ENCODE measurements around the gene C3orf80. TPM values are rescaled to one million over a fixed set of nuclear protein-coding genes. Genes with fewer than 3 reads are reported as not detected.
"Not testable (repeated sequence)": the region's sequence is repeated elsewhere in the genome, so short reads cannot be mapped to it uniquely, and the experiment has no call there.

Gene C3orf80
- total RNA-seq, 1 experiment from 2014 or later: 2.4 TPM

DNA sequence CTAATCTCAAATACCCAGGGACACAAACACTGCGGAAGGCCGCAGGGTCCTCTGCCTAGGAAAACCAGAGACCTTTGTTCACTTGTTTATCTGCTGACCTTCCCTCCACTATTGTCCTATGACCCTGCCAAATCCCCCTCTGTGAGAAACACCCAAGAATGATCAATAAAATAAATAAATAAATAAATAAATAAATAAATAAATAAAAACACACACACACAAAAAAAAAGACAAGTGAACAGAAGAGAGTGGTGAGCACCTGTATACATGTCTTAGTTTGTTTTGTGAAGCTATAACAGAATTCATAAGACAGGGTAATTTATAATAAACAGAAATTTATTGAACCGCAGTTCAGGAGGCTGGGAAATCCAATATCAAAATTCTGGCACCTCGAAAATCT lies 45.8 kb upstream of the C3orf80 start:
- H3K4me2 ChIP-seq (ENCODE audit: low read length); DNase-seq (ENCODE audit: low read depth, low spot score); intact Hi-C loops (cut with micrococcal nuclease); H3K9me2 ChIP-seq (ENCODE audit: insufficient read depth); CTCF ChIA-PET; H3K9ac ChIP-seq (ENCODE audit: low read length); H3K27ac ChIP-seq (ENCODE audit: low read depth, low read length); H3K9me3 ChIP-seq (ENCODE audit: control insufficient read depth in 1 of 2, insufficient read depth in 1 of 2, low read depth in 1 of 2, low read length in 2 of 2); H3K79me2 ChIP-seq (ENCODE audit: insufficient read depth, low read length); H4K20me1 ChIP-seq (ENCODE audit: insufficient read depth); H3K36me3 ChIP-seq (ENCODE audit: control insufficient read depth in 1 of 2, insufficient read depth in 2 of 2, low read length in 2 of 2); H3K27me3 ChIP-seq (ENCODE audit: insufficient read depth, low read length); ATAC-seq; H3K4me1 ChIP-seq (ENCODE audit: control insufficient read depth in 1 of 2, insufficient read depth in 2 of 2, low read length in 2 of 2); POLR2A ChIA-PET; RAD21 ChIA-PET (ENCODE audit: low non-redundant PET in 1 of 2, low total read pairs in 2 of 2, uncharacterized antibody in 2 of 2, unreplicated experiment in 2 of 2); H3K4me3 ChIP-seq (replicated peaks in 1 of 2; ENCODE audit: low read depth in 1 of 2, low read length in 2 of 2); BruUV-seq (replicated peaks); H2AFZ ChIP-seq (ENCODE audit: low read depth, low read length, poor library complexity, severe bottlenecking): not testable (repeated sequence)

DNA sequence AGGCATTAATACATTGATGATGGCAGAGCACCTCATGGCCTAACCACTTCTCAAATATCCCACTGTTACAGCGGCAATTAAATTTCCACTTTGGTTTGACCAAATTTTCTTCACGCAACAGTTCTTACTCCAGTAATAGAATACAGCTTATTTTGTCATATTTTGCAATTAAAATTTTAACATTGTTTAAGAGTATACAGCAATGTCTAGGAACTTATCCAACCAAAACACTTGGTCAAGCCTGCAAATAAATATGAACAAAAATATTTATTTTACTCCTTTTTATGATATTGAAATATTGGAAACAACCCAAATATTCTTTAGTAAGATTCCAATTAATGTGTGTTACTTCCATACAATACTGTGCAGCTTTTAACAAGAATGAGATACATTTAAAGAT lies 45.3 kb upstream of the C3orf80 start:
- H3K4me1 ChIP-seq (ENCODE audit: control insufficient read depth in 1 of 2, insufficient read depth in 2 of 2, low read length in 2 of 2): no peaks in the 10 kb centered on the region
- no peaks in the 10 kb centered on the region for H3K27me3 ChIP-seq (ENCODE audit: insufficient read depth, low read length)
- POLR2A ChIA-PET: no interaction called here

More for the DNA sequence above, 45.3 kb upstream of the C3orf80 start:
- BruUV-seq (replicated peaks): no TSS peak
- intact Hi-C loops (cut with micrococcal nuclease): no loop called here
- TF ChIP-seq JUND (IDR thresholded peaks at IDR 0.05): no peak
- no peak for TF ChIP-seq ELF1 (IDR thresholded peaks at IDR 0.05; ENCODE audit: borderline replicate concordance, low read depth)
- no peak for TF ChIP-seq EZH2phosphoT487 (IDR thresholded peaks at IDR 0.05; ENCODE audit: borderline replicate concordance)
- no peak for TF ChIP-seq YY1 (IDR thresholded peaks at IDR 0.05; ENCODE audit: extremely low read depth, insufficient replicate concordance, low read depth, low read length)
- no peak for TF ChIP-seq CBX3 (IDR thresholded peaks at IDR 0.05; ENCODE audit: low read depth)
- TF ChIP-seq, protein P1, sequence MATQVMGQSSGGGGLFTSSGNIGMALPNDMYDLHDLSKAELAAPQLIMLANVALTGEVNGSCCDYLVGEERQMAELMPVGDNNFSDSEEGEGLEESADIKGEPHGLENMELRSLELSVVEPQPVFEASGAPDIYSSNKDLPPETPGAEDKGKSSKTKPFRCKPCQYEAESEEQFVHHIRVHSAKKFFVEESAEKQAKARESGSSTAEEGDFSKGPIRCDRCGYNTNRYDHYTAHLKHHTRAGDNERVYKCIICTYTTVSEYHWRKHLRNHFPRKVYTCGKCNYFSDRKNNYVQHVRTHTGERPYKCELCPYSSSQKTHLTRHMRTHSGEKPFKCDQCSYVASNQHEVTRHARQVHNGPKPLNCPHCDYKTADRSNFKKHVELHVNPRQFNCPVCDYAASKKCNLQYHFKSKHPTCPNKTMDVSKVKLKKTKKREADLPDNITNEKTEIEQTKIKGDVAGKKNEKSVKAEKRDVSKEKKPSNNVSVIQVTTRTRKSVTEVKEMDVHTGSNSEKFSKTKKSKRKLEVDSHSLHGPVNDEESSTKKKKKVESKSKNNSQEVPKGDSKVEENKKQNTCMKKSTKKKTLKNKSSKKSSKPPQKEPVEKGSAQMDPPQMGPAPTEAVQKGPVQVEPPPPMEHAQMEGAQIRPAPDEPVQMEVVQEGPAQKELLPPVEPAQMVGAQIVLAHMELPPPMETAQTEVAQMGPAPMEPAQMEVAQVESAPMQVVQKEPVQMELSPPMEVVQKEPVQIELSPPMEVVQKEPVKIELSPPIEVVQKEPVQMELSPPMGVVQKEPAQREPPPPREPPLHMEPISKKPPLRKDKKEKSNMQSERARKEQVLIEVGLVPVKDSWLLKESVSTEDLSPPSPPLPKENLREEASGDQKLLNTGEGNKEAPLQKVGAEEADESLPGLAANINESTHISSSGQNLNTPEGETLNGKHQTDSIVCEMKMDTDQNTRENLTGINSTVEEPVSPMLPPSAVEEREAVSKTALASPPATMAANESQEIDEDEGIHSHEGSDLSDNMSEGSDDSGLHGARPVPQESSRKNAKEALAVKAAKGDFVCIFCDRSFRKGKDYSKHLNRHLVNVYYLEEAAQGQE (IDR thresholded peaks at IDR 0.05; ENCODE audit: low read depth): no peak
- no peak for TF ChIP-seq RAD21 (IDR thresholded peaks at IDR 0.05; ENCODE audit: low read depth)
- TF ChIP-seq TCF7L2 (IDR thresholded peaks at IDR 0.05; ENCODE audit: borderline replicate concordance, extremely low read depth, insufficient read depth, insufficient read length): no peak
- TF ChIP-seq CEBPB (IDR thresholded peaks at IDR 0.05; ENCODE audit: low read depth): no peak
- no peak for TF ChIP-seq EZH2 (IDR thresholded peaks at IDR 0.05)
- TF ChIP-seq, protein P2, sequence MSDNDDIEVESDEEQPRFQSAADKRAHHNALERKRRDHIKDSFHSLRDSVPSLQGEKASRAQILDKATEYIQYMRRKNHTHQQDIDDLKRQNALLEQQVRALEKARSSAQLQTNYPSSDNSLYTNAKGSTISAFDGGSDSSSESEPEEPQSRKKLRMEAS (IDR thresholded peaks at IDR 0.05): no peak
- no peak for TF ChIP-seq POLR2A (IDR thresholded peaks at IDR 0.05; ENCODE audit: borderline replicate concordance, extremely low read depth, insufficient read depth, insufficient read length)
- TF ChIP-seq ZNF274 (IDR thresholded peaks at IDR 0.05; ENCODE audit: low read depth, low read length): no peak
- no peak for TF ChIP-seq SIN3A (IDR thresholded peaks at IDR 0.05; ENCODE audit: low read depth)
- TF ChIP-seq, protein P3, sequence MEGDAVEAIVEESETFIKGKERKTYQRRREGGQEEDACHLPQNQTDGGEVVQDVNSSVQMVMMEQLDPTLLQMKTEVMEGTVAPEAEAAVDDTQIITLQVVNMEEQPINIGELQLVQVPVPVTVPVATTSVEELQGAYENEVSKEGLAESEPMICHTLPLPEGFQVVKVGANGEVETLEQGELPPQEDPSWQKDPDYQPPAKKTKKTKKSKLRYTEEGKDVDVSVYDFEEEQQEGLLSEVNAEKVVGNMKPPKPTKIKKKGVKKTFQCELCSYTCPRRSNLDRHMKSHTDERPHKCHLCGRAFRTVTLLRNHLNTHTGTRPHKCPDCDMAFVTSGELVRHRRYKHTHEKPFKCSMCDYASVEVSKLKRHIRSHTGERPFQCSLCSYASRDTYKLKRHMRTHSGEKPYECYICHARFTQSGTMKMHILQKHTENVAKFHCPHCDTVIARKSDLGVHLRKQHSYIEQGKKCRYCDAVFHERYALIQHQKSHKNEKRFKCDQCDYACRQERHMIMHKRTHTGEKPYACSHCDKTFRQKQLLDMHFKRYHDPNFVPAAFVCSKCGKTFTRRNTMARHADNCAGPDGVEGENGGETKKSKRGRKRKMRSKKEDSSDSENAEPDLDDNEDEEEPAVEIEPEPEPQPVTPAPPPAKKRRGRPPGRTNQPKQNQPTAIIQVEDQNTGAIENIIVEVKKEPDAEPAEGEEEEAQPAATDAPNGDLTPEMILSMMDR (IDR thresholded peaks at IDR 0.05 in 2 of 3, conservative IDR thresholded peaks at IDR 0.05 in 1 of 3; ENCODE audit: borderline replicate concordance in 1 of 3, insufficient read depth in 1 of 3, low read depth in 2 of 3, low read length in 2 of 3): no peak
- no peak for TF ChIP-seq EGR1 (IDR thresholded peaks at IDR 0.05; ENCODE audit: low read depth)
- TF ChIP-seq, protein P4, sequence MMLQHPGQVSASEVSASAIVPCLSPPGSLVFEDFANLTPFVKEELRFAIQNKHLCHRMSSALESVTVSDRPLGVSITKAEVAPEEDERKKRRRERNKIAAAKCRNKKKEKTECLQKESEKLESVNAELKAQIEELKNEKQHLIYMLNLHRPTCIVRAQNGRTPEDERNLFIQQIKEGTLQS (IDR thresholded peaks at IDR 0.05): no peak
- H3K4me3 ChIP-seq (replicated peaks in 1 of 2; ENCODE audit: low read depth in 1 of 2, low read length in 2 of 2): no peak overlapping the region
- H3K4me2 ChIP-seq (ENCODE audit: low read length): no peak overlapping the region
- no peaks in the 10 kb centered on the region for H3K36me3 ChIP-seq (ENCODE audit: control insufficient read depth in 1 of 2, insufficient read depth in 2 of 2, low read length in 2 of 2)
- H3K27ac ChIP-seq (ENCODE audit: low read depth, low read length): no peak overlapping the region
- ChIA-PET RAD21 (ENCODE audit: low non-redundant PET in 1 of 2, low total read pairs in 2 of 2, uncharacterized antibody in 2 of 2, unreplicated experiment in 2 of 2) (no interaction called here), CTCF (no interaction called here)
- ATAC-seq (no peak), DNase-seq (ENCODE audit: low read depth, low spot score) (no peak)
- H3K79me2 ChIP-seq (ENCODE audit: insufficient read depth, low read length): no peaks in the 10 kb centered on the region
- no peaks in the 10 kb centered on the region for H4K20me1 ChIP-seq (ENCODE audit: insufficient read depth)
- H3K9ac ChIP-seq (ENCODE audit: low read length): no peak overlapping the region
- H2AFZ ChIP-seq (ENCODE audit: low read depth, low read length, poor library complexity, severe bottlenecking): no peak overlapping the region
- H3K9me3 ChIP-seq (ENCODE audit: control insufficient read depth in 1 of 2, insufficient read depth in 1 of 2, low read depth in 1 of 2, low read length in 2 of 2): no peaks in the 10 kb centered on the region
- H3K9me2 ChIP-seq (ENCODE audit: insufficient read depth): no peaks in the 10 kb centered on the region

Data from HCT116 (cell line).